ENCODE measurements around the gene PNPO. TPM values are rescaled to one million over a fixed set of nuclear protein-coding genes. Genes with fewer than 3 reads are reported as not detected.
A peak's percentile ranks its signal among the peaks of the same experiment; 100 is the strongest.

Gene PNPO
- total and polyA plus RNA-seq, 2 of the 13 experiments (the other 11 are each of a cell fraction or from before 2014, with no cell fraction given): 47.9 to 63.3 TPM

DNA sequence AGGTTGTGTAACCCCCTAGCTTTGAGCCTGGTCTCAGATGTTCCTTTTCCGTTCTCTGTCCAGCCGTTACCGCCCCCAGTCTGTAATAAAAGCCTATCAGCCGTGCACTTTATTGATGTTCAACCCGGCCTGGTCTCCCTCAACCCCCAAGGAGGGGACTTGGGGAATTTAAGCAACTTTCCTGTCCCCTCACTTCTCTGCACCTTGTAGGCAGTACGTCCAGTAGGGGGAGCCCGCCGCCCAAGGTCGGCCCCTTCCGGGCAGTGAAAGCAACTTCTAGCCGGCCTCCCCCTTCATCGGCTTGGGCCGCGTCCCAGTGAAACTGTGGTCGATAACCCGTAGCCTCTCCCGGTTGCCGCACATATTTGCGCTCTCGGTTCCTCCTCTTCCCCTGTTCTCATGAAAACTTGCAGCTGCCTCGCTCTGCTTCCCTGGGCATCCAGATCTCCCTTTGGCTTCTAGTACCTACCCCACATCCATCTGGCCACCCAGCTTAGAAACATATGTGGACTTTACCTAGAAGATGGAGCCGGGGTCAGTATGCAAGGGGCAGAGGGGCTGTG is 7.9 kb downstream of the PNPO start (continued):
- TF ChIP-seq IKZF1 (IDR thresholded peaks at IDR 0.05) (no peak), ZNF713 (CRISPR knock-in tag; IDR thresholded peaks at IDR 0.05) (no peak), SPEN (CRISPR knock-in tag; IDR thresholded peaks at IDR 0.05; ENCODE audit: low read depth) (peak; percentile 68; the same call in 1 of the 2 replicates), ISX (CRISPR knock-in tag; conservative IDR thresholded peaks at IDR 0.05) (no peak), KLF11 (CRISPR knock-in tag; IDR thresholded peaks at IDR 0.05) (no peak), POLR2AphosphoS5 (IDR thresholded peaks at IDR 0.05; ENCODE audit: low read depth, low read length) (no peak), SCMH1 (CRISPR knock-in tag; IDR thresholded peaks at IDR 0.05; ENCODE audit: borderline replicate concordance) (no peak), ETV5 (CRISPR knock-in tag; IDR thresholded peaks at IDR 0.05; ENCODE audit: borderline replicate concordance) (peak; percentile 71), ZNF883 (CRISPR knock-in tag; IDR thresholded peaks at IDR 0.05; ENCODE audit: not compliant biosample characterization) (peak; percentile 35), ZNF484 (CRISPR knock-in tag; IDR thresholded peaks at IDR 0.05; ENCODE audit: borderline replicate concordance, low read depth) (no peak), ZNF724P (CRISPR knock-in tag; IDR thresholded peaks at IDR 0.05; ENCODE audit: borderline replicate concordance) (peak; percentile 84), ZNF556 (CRISPR knock-in tag; IDR thresholded peaks at IDR 0.05; ENCODE audit: borderline replicate concordance) (no peak; the same call in 1 of the 2 replicates), TCF7L2 (IDR thresholded peaks at IDR 0.05; ENCODE audit: low read depth, low read length) (no peak)
- TF ChIP-seq, protein P1, sequence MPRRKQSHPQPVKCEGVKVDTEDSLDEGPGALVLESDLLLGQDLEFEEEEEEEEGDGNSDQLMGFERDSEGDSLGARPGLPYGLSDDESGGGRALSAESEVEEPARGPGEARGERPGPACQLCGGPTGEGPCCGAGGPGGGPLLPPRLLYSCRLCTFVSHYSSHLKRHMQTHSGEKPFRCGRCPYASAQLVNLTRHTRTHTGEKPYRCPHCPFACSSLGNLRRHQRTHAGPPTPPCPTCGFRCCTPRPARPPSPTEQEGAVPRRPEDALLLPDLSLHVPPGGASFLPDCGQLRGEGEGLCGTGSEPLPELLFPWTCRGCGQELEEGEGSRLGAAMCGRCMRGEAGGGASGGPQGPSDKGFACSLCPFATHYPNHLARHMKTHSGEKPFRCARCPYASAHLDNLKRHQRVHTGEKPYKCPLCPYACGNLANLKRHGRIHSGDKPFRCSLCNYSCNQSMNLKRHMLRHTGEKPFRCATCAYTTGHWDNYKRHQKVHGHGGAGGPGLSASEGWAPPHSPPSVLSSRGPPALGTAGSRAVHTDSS (CRISPR knock-in tag; conservative IDR thresholded peaks at IDR 0.05): no peak
- TF ChIP-seq, protein P2, sequence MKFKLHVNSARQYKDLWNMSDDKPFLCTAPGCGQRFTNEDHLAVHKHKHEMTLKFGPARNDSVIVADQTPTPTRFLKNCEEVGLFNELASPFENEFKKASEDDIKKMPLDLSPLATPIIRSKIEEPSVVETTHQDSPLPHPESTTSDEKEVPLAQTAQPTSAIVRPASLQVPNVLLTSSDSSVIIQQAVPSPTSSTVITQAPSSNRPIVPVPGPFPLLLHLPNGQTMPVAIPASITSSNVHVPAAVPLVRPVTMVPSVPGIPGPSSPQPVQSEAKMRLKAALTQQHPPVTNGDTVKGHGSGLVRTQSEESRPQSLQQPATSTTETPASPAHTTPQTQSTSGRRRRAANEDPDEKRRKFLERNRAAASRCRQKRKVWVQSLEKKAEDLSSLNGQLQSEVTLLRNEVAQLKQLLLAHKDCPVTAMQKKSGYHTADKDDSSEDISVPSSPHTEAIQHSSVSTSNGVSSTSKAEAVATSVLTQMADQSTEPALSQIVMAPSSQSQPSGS (CRISPR knock-in tag; IDR thresholded peaks at IDR 0.05): no peak; the same call in 1 of the 2 replicates
- TF ChIP-seq, protein P3, sequence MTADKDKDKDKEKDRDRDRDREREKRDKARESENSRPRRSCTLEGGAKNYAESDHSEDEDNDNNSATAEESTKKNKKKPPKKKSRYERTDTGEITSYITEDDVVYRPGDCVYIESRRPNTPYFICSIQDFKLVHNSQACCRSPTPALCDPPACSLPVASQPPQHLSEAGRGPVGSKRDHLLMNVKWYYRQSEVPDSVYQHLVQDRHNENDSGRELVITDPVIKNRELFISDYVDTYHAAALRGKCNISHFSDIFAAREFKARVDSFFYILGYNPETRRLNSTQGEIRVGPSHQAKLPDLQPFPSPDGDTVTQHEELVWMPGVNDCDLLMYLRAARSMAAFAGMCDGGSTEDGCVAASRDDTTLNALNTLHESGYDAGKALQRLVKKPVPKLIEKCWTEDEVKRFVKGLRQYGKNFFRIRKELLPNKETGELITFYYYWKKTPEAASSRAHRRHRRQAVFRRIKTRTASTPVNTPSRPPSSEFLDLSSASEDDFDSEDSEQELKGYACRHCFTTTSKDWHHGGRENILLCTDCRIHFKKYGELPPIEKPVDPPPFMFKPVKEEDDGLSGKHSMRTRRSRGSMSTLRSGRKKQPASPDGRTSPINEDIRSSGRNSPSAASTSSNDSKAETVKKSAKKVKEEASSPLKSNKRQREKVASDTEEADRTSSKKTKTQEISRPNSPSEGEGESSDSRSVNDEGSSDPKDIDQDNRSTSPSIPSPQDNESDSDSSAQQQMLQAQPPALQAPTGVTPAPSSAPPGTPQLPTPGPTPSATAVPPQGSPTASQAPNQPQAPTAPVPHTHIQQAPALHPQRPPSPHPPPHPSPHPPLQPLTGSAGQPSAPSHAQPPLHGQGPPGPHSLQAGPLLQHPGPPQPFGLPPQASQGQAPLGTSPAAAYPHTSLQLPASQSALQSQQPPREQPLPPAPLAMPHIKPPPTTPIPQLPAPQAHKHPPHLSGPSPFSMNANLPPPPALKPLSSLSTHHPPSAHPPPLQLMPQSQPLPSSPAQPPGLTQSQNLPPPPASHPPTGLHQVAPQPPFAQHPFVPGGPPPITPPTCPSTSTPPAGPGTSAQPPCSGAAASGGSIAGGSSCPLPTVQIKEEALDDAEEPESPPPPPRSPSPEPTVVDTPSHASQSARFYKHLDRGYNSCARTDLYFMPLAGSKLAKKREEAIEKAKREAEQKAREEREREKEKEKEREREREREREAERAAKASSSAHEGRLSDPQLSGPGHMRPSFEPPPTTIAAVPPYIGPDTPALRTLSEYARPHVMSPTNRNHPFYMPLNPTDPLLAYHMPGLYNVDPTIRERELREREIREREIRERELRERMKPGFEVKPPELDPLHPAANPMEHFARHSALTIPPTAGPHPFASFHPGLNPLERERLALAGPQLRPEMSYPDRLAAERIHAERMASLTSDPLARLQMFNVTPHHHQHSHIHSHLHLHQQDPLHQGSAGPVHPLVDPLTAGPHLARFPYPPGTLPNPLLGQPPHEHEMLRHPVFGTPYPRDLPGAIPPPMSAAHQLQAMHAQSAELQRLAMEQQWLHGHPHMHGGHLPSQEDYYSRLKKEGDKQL (CRISPR knock-in tag; IDR thresholded peaks at IDR 0.05; ENCODE audit: low read depth): no peak
- TF ChIP-seq, protein P4, sequence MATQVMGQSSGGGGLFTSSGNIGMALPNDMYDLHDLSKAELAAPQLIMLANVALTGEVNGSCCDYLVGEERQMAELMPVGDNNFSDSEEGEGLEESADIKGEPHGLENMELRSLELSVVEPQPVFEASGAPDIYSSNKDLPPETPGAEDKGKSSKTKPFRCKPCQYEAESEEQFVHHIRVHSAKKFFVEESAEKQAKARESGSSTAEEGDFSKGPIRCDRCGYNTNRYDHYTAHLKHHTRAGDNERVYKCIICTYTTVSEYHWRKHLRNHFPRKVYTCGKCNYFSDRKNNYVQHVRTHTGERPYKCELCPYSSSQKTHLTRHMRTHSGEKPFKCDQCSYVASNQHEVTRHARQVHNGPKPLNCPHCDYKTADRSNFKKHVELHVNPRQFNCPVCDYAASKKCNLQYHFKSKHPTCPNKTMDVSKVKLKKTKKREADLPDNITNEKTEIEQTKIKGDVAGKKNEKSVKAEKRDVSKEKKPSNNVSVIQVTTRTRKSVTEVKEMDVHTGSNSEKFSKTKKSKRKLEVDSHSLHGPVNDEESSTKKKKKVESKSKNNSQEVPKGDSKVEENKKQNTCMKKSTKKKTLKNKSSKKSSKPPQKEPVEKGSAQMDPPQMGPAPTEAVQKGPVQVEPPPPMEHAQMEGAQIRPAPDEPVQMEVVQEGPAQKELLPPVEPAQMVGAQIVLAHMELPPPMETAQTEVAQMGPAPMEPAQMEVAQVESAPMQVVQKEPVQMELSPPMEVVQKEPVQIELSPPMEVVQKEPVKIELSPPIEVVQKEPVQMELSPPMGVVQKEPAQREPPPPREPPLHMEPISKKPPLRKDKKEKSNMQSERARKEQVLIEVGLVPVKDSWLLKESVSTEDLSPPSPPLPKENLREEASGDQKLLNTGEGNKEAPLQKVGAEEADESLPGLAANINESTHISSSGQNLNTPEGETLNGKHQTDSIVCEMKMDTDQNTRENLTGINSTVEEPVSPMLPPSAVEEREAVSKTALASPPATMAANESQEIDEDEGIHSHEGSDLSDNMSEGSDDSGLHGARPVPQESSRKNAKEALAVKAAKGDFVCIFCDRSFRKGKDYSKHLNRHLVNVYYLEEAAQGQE (IDR thresholded peaks at IDR 0.05; ENCODE audit: borderline replicate concordance in 1 of 2, low read depth in 1 of 2, low read length in 2 of 2): peak in 1 of 2 experiments; percentile 7; a peak in 1 of 4 replicates
